BJ (cell line): Measurements from ENCODE around the gene RTN4R. TPM values are rescaled to one million over a fixed set of nuclear protein-coding genes. Genes with fewer than 3 reads are reported as not detected.

Experiments
- CTCF ChIA-PET: fragments of 350-600 bp; formaldehyde crosslinking; extraction: SDS; loops from one replicate; lab custom pipeline; 2021; ENCODE audit warnings: antibody characterized with exemption, inconsistent platforms; lab: Yijun Ruan, JAX
- POLR2A ChIA-PET: fragments of 300-600 bp; sonication (Branson Sonifier 250); formaldehyde crosslinking; extraction: SDS; loops from one replicate; lab custom pipeline; 2021; ENCODE audit warnings: antibody characterized with exemption; lab: Charles Lee
- DNase-seq: peaks from one replicate; pipeline ENCODE4 v3.0.0-alpha.2; 2011; ENCODE audit warnings: low read depth
- H3K27me3 ChIP-seq: 2 replicates; pipeline ENCODE4 v1.6.0; 2011; ENCODE audit warnings: low read length; ENCODE audit not compliant: control insufficient read depth, insufficient read depth
- H3K36me3 ChIP-seq: 2 replicates; pipeline ENCODE4 v1.5.1; 2011; ENCODE audit warnings: low read length; ENCODE audit not compliant: control insufficient read depth, insufficient read depth
- H3K4me3 ChIP-seq: 2 replicates; pipeline ENCODE4 v1.5.1; 2011; ENCODE audit warnings: low read depth, mild to moderate bottlenecking, control low read depth, low read length
- polyA plus RNA-seq: library from polyadenylated mRNA; depleted of rRNA; stranded (reverse); fragments of >200 nt; gene quantifications from 2 replicates; pipeline ENCODE4 v1.2.3, GENCODE V29; 2011
- TF ChIP-seq, protein P1 (sequence below): IDR thresholded peaks from 2 replicates; pipeline ENCODE4 v1.5.1; 2011; ENCODE audit warnings: low read depth, mild to moderate bottlenecking, control low read depth, inconsistent platforms, low read length, moderate library complexity; ENCODE audit not compliant: insufficient read depth

RTN4R gene
- polyA plus RNA-seq, 1 experiment = 0.77 TPM

DNA sequence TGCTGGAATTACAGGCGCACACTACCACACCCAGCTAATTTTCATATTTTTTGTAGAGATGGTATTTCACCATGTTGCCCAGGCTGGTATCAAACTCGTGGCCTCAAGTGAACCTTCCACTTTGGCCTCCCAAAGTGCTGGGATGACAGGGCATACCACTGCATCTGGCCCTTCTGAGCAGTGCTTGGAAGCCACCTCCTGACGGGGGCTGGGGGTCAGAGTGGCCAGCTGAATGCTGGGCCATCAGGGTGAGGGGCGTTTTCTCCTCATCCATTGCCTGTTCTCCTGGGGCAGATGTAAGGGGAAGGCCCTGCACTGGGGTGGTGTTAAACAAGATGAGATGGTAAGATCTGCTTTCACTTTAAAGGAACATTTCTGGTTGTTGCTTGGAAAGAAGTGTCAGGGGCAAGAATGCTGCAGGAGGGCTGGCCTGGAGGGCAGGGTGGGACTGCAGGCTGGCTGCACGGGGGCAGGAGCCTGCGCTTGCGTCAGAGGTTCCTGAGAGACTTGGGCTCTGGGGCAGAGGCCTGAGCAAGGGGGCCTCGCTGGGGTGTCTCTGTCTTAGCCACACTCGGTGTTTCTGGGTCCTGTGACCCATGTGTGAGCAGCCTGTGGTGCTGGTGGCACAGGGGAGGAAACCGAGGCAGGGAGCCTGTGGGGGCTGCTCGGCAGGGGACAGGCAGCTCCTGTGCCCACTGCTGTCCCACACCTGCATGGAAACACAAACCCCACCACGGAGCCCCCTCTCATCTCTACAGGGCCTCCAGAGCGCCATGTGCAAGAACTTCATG lies 34.5 kb upstream of the RTN4R start:
- TF ChIP-seq, protein P1, sequence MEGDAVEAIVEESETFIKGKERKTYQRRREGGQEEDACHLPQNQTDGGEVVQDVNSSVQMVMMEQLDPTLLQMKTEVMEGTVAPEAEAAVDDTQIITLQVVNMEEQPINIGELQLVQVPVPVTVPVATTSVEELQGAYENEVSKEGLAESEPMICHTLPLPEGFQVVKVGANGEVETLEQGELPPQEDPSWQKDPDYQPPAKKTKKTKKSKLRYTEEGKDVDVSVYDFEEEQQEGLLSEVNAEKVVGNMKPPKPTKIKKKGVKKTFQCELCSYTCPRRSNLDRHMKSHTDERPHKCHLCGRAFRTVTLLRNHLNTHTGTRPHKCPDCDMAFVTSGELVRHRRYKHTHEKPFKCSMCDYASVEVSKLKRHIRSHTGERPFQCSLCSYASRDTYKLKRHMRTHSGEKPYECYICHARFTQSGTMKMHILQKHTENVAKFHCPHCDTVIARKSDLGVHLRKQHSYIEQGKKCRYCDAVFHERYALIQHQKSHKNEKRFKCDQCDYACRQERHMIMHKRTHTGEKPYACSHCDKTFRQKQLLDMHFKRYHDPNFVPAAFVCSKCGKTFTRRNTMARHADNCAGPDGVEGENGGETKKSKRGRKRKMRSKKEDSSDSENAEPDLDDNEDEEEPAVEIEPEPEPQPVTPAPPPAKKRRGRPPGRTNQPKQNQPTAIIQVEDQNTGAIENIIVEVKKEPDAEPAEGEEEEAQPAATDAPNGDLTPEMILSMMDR = no peak
- Histone ChIP-seq H3K36me3 (no peaks in the 10 kb centered on the region), H3K4me3 (no peak overlapping the region), H3K27me3 (peaks cover 5% of the 10 kb centered on the region; the same call in 1 of the 2 replicates)
- ChIA-PET POLR2A (no interaction called here), CTCF (no interaction called here)
- DNase-seq = no peak

DNA sequence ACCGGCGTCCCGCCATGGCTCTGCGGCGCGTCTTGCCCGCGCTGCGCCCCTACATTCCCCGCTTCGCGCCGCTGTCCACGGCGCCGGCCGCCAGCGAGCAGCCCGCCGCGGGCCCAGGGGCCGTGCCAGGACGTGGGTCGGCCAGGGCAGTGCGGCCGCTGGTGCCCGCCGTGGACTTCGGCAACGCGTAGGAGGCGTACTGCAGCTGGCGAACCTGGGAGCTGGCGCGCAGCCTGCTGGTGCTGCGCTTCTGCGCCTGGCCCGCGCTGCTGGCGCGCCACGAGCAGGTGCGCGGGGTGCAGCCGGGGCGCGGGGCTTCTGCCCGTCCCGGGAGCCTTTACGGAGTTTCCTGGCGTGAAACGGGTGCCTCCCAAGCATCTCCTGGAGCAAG lies 31.6 kb upstream of the RTN4R start:
- peaks cover 7% of the 10 kb centered on the region; the same call in 1 of the 2 replicates for H3K27me3 ChIP-seq
- ChIA-PET POLR2A (no interaction called here), CTCF (no interaction called here)
- DNase-seq = no peak
- H3K4me3 ChIP-seq = peak overlapping the region; percentile 51
- TF ChIP-seq, protein P1 = no peak
- no peaks in the 10 kb centered on the region for H3K36me3 ChIP-seq

DNA sequence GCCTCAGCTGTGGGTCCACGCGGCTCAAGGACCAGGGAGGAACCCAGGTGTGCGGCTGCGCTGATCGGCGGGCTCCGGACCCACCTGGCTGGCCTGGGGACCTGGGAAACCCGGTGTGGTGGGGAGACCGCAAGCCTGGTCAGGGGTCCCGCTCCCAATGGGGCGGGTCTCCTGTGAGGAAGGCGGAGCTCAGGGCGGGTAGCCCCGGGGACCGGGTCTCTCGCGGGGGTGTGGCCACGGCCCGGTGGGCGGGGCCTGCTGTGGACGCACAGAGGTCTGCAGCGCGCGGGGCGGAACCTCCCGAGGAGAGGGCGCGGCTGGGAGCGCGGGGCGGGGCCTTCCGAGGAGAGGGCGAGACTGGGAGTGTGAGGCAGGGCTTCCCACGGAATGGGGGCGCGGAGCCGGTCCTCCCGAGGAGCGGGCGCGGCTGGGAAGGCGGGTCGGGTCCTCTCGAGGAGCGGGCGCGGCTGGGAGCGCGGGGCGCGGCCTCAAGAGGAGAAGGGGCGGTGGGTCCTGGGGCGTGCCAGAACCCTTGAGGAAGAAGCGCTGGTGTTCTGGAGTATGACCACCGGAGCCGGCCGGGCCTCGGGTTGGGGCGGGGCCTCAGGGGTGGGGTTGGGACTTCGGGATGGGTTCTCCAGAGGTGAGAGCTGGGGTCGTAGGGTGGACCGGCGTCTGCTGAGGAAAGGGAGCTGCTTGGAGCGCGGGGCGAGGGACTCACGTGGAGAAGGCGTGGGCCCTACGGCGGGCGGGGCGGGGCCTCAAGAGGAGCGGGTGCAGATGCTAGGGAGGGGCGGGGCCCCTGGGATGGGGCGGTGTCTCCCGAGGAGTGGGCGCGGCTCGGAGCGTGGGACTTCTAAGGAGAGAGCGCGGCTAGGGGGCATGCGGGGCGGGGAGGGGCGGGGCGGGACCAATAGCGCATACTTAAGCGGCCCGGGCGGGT lies 31.0 kb upstream of the RTN4R start:
- Histone ChIP-seq H3K27me3 (peaks cover 7% of the 10 kb centered on the region; the same call in 1 of the 2 replicates), H3K4me3 (peak overlapping the region; percentile 51), H3K36me3 (no peaks in the 10 kb centered on the region)
- ChIA-PET CTCF (no interaction called here), POLR2A (no interaction called here)
- TF ChIP-seq, protein P1 = no peak
- DNase-seq = no peak

DNA sequence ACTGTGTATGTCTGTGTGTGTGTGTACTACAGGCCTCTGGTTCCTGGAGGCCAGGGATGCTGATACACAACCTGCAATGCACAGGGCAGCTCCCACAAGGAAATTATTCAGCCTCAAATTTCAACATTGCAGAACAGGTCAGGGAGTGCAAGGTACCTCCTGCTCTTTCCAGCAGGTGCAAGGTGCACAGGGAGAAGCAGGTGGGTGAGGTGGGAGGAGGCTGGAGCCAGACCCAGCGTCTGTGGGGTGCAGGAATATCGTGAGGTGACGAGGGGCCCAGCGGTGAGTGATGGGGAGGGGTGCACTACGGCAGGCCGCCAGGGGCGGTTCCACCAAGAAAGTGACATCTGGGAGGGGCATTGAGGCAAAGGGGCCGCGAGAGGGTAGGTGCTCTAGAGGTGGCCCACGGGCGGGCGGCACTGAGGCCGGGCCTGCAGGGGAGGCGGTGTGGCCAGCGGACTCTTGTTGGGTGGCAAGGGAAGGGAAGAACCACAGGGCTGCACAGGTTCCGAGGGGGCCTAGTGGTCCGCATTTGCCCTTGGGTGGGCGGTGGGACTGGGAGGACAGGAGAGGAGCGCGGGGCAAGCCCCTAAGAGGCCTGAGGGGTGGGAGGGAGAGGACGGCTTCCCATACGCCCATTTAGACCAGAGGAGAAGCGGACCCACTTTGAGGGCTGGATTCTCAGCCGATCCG lies 30.1 kb upstream of the RTN4R start:
- no peaks in the 10 kb centered on the region for H3K36me3 ChIP-seq
- H3K27me3 ChIP-seq = peaks cover 7% of the 10 kb centered on the region; the same call in 1 of the 2 replicates
- no peak for DNase-seq
- H3K4me3 ChIP-seq = peak overlapping the region; percentile 51; the same call in 1 of the 2 replicates
- TF ChIP-seq, protein P1 = no peak
- ChIA-PET CTCF (no interaction called here), POLR2A (no interaction called here)
